Panc1 (cell line): Measurements from ENCODE around the gene FARP1.

Experiments
- CTCF ChIP-seq: fragments of 450-650 bp; IDR thresholded peaks from 2 replicates; pipeline ENCODE4 v1.5.1; 2017; ENCODE audit warnings: mild to moderate bottlenecking
- POLR2AphosphoS5 ChIP-seq: IDR thresholded peaks from 2 replicates; pipeline ENCODE4 v1.6.1; 2012; ENCODE audit warnings: mild to moderate bottlenecking, low read depth, low read length, moderate library complexity
- REST ChIP-seq, 2 experiments: IDR thresholded peaks; 2 replicates each; pipeline ENCODE4 v1.6.1; 2011 to 2012; ENCODE audit warnings: low read depth in 2 of 2, control low read depth in 1 of 2, low read length in 1 of 2, mild to moderate bottlenecking in 1 of 2, moderate library complexity in 1 of 2; ENCODE audit not compliant: insufficient read depth in 1 of 2

- TF ChIP-seq CTCF = no peak
- no peak for TF ChIP-seq POLR2AphosphoS5
- TF ChIP-seq REST (IDR thresholded peaks at IDR 0.05; ENCODE audit: insufficient read depth in 1 of 2, low read depth in 2 of 2, low read length in 1 of 2) = no peak
Measured at GRCh38 chr13:98456413-98456845, 313.5 kb downstream of the FARP1 start.
